Caco-2 (cell line): ENCODE results near the gene CD151. TPM values are rescaled to one million over a fixed set of nuclear protein-coding genes. Genes with fewer than 3 reads are reported as not detected.

Experiments used
- BruUV-seq: library from RNA; stranded (reverse); fragments of 400-500 nt; replicated peaks from 2 replicates; lab custom pipeline; 2021; lab: Mats Ljungman, UMichigan
- CTCF ChIA-PET: fragments of 300-600 bp; sonication (Branson Sonifier 250); formaldehyde crosslinking; loops from one replicate; lab custom pipeline; 2022; ENCODE audit warnings: antibody characterized with exemption; lab: Charles Lee
- POLR2A ChIA-PET: fragments of 300-600 bp; sonication (Branson Sonifier 250); formaldehyde crosslinking; loops from one replicate; lab custom pipeline; 2022; ENCODE audit warnings: antibody characterized with exemption; lab: Charles Lee
- DNase-seq, 2 experiments: peaks; one replicate each; pipeline versions ENCODE4 v3.0.0 to v3.0.0-alpha.2; 2020 to 2022
- H3K27me3 ChIP-seq: replicated peaks from 2 replicates; pipeline ENCODE4 v1.6.0; 2011; ENCODE audit warnings: low read length; ENCODE audit not compliant: control insufficient read depth, insufficient read depth
- H3K36me3 ChIP-seq: 2 replicates; pipeline ENCODE4 v1.5.1; 2011; ENCODE audit warnings: low read length; ENCODE audit not compliant: control insufficient read depth, insufficient read depth
- H3K4me1 ChIP-seq: fragments of 250-450 bp; sonication (Bioruptor Pico); 2 replicates; pipeline ENCODE4 v1.5.1; 2020; ENCODE audit warnings: mild to moderate bottlenecking
- H3K4me3 ChIP-seq: 2 replicates; pipeline ENCODE4 v1.5.1; 2011; ENCODE audit warnings: low read depth, mild to moderate bottlenecking, control low read depth, low read length
- H3K9me3 ChIP-seq: fragments of 250-450 bp; sonication (Bioruptor Pico); 2 replicates; pipeline ENCODE4 v1.5.1; 2020; ENCODE audit warnings: mild to moderate bottlenecking, moderate library complexity
- H3K27ac Mint-ChIP-seq: one replicate; pipeline ENCODE4 v1.8.0; 2022; ENCODE audit warnings: mixed read lengths; ENCODE audit not compliant: unreplicated experiment
- H3K27me3 Mint-ChIP-seq: one replicate; pipeline ENCODE4 v1.8.0; 2022; ENCODE audit warnings: mixed read lengths; ENCODE audit not compliant: insufficient read depth, unreplicated experiment
- H3K36me3 Mint-ChIP-seq: one replicate; pipeline ENCODE4 v1.8.0; 2022; ENCODE audit warnings: mild to moderate bottlenecking, mixed read lengths; ENCODE audit not compliant: insufficient read depth, unreplicated experiment
- H3K4me1 Mint-ChIP-seq: one replicate; pipeline ENCODE4 v1.8.0; 2022; ENCODE audit warnings: low read depth, mixed read lengths; ENCODE audit not compliant: unreplicated experiment
- H3K4me3 Mint-ChIP-seq: one replicate; pipeline ENCODE4 v1.8.0; 2022; ENCODE audit warnings: mild to moderate bottlenecking, moderate library complexity, mixed read lengths; ENCODE audit not compliant: unreplicated experiment
- H3K9me3 Mint-ChIP-seq: one replicate; pipeline ENCODE4 v1.8.0; 2022; ENCODE audit warnings: mixed read lengths; ENCODE audit not compliant: unreplicated experiment
- CTCF ChIP-seq, 2 experiments: fragments of 200-600 bp in 1 of 2; IDR thresholded peaks; 1 replicate in 1 of 2; 2 replicates in 1 of 2; pipeline versions ENCODE4 v1.5.1 to v1.8.0; 2011 to 2022; ENCODE audit warnings: antibody characterized with exemption in 1 of 2, control low read depth in 1 of 2, inconsistent platforms in 1 of 2, low read depth in 1 of 2, low read length in 1 of 2, mild to moderate bottlenecking in 1 of 2, moderate library complexity in 1 of 2; ENCODE audit not compliant: insufficient read depth in 1 of 2, severe bottlenecking in 1 of 2, unreplicated experiment in 1 of 2
- intact Hi-C: fragments of 100-400 bp; cut with micrococcal nuclease; formaldehyde crosslinking; loops from one replicate; pipeline ENCODE4 v1.10.0; 2022; ENCODE audit not compliant: unreplicated experiment
- total RNA-seq: library from RNA; stranded (reverse); gene quantifications from 2 replicates; pipeline ENCODE4 v1.2.3, GENCODE V29; 2022

The CD151 gene
- total RNA-seq, 1 experiment from 2014 or later: 268 TPM

GRCh38 chr11:788953-789940, 43.5 kb upstream of the CD151 start:
- no peaks in the 10 kb centered on the region for H3K9me3 ChIP-seq
- no peaks in the 10 kb centered on the region for H3K36me3 ChIP-seq
- H3K27me3 Mint-ChIP-seq: no peaks in the 10 kb centered on the region
- H3K27ac Mint-ChIP-seq: no peak overlapping the region
- H3K4me1 ChIP-seq: no peaks in the 10 kb centered on the region
- no peak overlapping the region for H3K4me3 ChIP-seq
- DNase-seq: no peak
- intact Hi-C loops: no loop called here
- ChIA-PET POLR2A (interaction anchor here (0.6 kb wide), 1 partner anchor 213 kb away, joined by 6 read pairs; the partner anchor contains the start of gene PHRF1), CTCF (no interaction called here)
- no peaks in the 10 kb centered on the region for H3K9me3 Mint-ChIP-seq
- H3K36me3 Mint-ChIP-seq: peaks cover 23% of the 10 kb centered on the region
- no peaks in the 10 kb centered on the region for H3K27me3 ChIP-seq
- no TSS peak for BruUV-seq
- no peak for TF ChIP-seq CTCF (IDR thresholded peaks at IDR 0.05; ENCODE audit: insufficient read depth in 1 of 2, low read depth in 1 of 2, low read length in 1 of 2, severe bottlenecking in 1 of 2, unreplicated experiment in 1 of 2)
- H3K4me1 Mint-ChIP-seq: no peaks in the 10 kb centered on the region
- no peak overlapping the region for H3K4me3 Mint-ChIP-seq

- no peaks in the 10 kb centered on the region for H3K27me3 Mint-ChIP-seq
- no peak for DNase-seq
- CTCF ChIA-PET: no interaction called here
- no peaks in the 10 kb centered on the region for H3K4me1 ChIP-seq
- no peaks in the 10 kb centered on the region for H3K27me3 ChIP-seq
- H3K27ac Mint-ChIP-seq: no peak within 1 kb of the TSS
- no TSS peak for BruUV-seq
- no peak within 1 kb of the TSS for H3K4me3 Mint-ChIP-seq
- intact Hi-C loops: no loop called here
- no peaks in the 10 kb centered on the region for H3K9me3 ChIP-seq
- H3K4me3 ChIP-seq: no peak within 1 kb of the TSS
- H3K9me3 Mint-ChIP-seq: no peaks in the 10 kb centered on the region
- no peaks in the 10 kb centered on the region for H3K4me1 Mint-ChIP-seq
- H3K36me3 Mint-ChIP-seq: peaks cover 19% of the 10 kb centered on the region
- POLR2A ChIA-PET: interaction anchor here (0.6 kb wide), 1 partner anchor 214 kb away, joined by 6 read pairs; the partner anchor contains the start of gene PHRF1
- no peak for TF ChIP-seq CTCF (IDR thresholded peaks at IDR 0.05; ENCODE audit: insufficient read depth in 1 of 2, low read depth in 1 of 2, low read length in 1 of 2, severe bottlenecking in 1 of 2, unreplicated experiment in 1 of 2)
- H3K36me3 ChIP-seq: no peaks in the 10 kb centered on the region
Measured at GRCh38 chr11:789943-790342, 42.8 kb upstream of the CD151 start, which contains the start of gene CEND1. TSS of gene CEND1 (minus strand) at chr11:790090. CDS start at chr11:788576, 1,514 bp downstream.

- Histone ChIP-seq H3K4me3 (no peak overlapping the region), H3K9me3 (no peaks in the 10 kb centered on the region), H3K4me1 (no peaks in the 10 kb centered on the region), H3K36me3 (no peaks in the 10 kb centered on the region), H3K27me3 (no peaks in the 10 kb centered on the region)
- no peaks in the 10 kb centered on the region for H3K9me3 Mint-ChIP-seq
- no peak overlapping the region for H3K4me3 Mint-ChIP-seq
- H3K27me3 Mint-ChIP-seq: no peaks in the 10 kb centered on the region
- no peak for DNase-seq
- intact Hi-C loops: no loop called here
- ChIA-PET CTCF (no interaction called here), POLR2A (no interaction called here)
- BruUV-seq: no TSS peak
- no peaks in the 10 kb centered on the region for H3K4me1 Mint-ChIP-seq
- no peak overlapping the region for H3K27ac Mint-ChIP-seq
- H3K36me3 Mint-ChIP-seq: peaks cover 17% of the 10 kb centered on the region
- no peak for TF ChIP-seq CTCF (IDR thresholded peaks at IDR 0.05; ENCODE audit: insufficient read depth in 1 of 2, low read depth in 1 of 2, low read length in 1 of 2, severe bottlenecking in 1 of 2, unreplicated experiment in 1 of 2)
Measured at GRCh38 chr11:790721-791564, 41.8 kb upstream of the CD151 start.
